AG10803 (cell line): ENCODE measurements around the gene PHF21B.

Experiments
- DNase-seq: peaks from one replicate; pipeline ENCODE4 v3.0.0; 2010; ENCODE audit warnings: low read depth
- H3K4me3 ChIP-seq: 2 replicates; pipeline ENCODE4 v1.5.1; 2011; ENCODE audit warnings: mild to moderate bottlenecking, low read length, control low read depth
- TF ChIP-seq, protein P1 (sequence below): conservative IDR thresholded peaks from 2 replicates; pipeline ENCODE4 v1.5.1; 2011; ENCODE audit warnings: mild to moderate bottlenecking, low read length, control low read depth, inconsistent platforms

The PHF21B gene

DNA sequence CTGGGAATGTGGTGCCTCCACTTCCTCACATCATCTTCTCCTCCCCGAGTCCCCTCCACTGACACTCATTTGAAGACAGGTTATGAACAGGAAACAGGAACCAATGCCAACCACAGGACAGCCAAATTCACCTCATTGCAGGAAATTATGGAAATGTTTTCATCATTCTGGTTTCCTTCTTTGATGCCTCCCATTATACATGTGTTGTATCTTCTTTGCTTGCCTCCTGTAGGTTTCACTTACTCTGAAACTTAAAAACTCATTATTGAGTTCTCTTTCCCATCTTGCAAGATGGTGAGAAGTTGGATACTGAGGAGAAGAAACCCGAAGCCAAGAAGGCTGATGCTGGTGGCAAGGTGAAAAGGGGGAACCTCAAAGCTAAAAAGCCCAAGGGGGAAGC, 108.5 kb downstream of the PHF21B start:
- no peak overlapping the region for H3K4me3 ChIP-seq
- TF ChIP-seq, protein P1, sequence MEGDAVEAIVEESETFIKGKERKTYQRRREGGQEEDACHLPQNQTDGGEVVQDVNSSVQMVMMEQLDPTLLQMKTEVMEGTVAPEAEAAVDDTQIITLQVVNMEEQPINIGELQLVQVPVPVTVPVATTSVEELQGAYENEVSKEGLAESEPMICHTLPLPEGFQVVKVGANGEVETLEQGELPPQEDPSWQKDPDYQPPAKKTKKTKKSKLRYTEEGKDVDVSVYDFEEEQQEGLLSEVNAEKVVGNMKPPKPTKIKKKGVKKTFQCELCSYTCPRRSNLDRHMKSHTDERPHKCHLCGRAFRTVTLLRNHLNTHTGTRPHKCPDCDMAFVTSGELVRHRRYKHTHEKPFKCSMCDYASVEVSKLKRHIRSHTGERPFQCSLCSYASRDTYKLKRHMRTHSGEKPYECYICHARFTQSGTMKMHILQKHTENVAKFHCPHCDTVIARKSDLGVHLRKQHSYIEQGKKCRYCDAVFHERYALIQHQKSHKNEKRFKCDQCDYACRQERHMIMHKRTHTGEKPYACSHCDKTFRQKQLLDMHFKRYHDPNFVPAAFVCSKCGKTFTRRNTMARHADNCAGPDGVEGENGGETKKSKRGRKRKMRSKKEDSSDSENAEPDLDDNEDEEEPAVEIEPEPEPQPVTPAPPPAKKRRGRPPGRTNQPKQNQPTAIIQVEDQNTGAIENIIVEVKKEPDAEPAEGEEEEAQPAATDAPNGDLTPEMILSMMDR = no peak
- DNase-seq = no peak

DNA sequence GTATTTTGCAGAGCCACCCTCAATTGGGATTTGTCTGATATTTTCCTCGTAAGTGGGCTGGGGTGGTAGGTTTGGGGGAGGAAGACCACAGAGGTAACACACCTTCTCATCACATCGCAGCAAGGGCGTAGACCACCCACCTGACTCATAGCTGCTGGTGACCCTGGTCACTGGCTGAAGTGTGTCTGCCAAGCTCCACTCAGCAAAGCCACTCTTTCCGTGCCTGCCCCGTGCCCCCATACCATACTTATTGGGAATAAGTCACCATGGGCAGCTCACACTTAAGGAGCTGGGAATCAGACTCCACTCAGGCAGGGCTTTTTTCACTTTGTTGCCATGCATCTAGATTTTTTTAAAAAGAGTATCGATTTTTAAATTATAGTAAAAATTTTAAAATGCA, 111.6 kb downstream of the PHF21B start:
- TF ChIP-seq, protein P1 = no peak
- no peak overlapping the region for H3K4me3 ChIP-seq
- no peak for DNase-seq

DNA sequence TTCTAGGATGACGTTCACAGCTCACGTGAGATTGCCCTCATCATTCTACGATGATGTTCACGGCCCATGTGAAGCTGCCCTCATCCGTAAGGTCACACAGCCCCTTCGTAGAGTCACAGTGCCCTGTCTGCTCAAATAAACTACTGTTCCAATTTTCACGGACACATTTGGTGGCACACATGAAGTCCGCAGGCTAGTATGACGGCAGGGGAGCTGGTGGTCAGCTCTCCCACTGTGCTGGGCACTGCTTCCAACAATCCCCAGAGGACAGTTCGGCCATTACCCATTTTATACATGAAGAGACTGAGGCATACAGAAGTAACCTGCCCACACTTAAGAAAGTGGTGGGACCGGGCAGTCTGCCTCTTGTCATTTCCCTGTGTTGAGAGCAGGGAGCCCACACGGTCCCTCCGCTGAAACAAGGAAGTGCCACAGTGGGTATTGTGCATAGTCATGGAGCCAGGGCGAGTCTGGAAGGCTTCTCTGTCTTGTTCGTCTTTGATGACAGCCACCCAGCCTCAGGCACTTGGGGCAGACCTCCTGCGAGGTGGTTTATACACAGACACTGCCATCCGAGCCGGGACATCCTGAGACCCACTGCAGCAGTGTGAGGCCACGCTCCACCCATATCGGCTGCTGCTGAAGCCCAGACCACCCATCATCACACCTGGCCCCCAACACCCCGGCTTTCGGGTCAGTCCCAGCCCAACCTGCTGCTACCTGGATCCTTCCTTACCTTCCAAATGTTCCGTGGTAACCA, 114.3 kb downstream of the PHF21B start:
- DNase-seq = no peak
- no peak overlapping the region for H3K4me3 ChIP-seq
- TF ChIP-seq, protein P1 = no peak

DNA sequence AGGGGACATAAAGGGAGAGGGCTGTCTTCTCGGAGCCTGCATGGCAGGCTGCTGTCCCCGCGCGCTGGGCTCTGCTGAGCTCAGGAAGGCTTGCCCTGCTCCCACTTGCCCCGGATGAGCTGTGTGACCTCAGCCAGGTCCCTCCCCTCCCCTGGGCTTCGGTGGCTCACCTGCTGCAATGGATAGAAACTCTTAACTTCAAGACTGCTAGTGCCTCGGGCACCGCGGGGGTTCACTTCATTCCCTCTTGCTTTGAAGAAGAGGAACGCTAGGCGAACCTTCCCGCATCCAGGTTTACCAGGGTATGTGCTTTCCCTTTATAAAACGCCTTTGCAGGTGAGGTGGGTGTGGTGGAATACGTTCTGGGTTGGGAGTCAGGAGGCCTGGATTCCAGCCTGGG, 115.0 kb downstream of the PHF21B start:
- DNase-seq = no peak
- TF ChIP-seq, protein P1 = no peak
- no peak overlapping the region for H3K4me3 ChIP-seq

DNA sequence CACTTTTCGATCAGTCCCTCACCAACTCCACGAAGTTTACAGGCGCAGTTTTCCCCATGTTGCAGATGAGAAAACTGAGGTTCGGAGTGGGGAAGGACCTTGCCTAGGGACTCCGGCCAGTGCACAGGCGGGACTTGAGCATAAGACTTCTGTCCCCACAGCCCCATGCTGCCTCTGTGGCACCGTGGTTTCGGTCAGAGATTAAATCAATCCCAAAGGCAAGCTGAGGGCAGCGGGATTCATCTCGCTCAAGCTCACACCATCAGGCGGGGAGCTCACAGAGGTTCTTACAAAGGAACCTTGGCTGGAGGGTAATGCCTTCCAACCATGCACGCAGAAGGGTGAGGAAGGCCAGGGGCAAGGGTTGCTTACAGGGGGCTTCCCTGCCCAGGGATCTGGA, 115.5 kb downstream of the PHF21B start:
- DNase-seq = no peak
- H3K4me3 ChIP-seq = no peak overlapping the region
- TF ChIP-seq, protein P1 = no peak

DNA sequence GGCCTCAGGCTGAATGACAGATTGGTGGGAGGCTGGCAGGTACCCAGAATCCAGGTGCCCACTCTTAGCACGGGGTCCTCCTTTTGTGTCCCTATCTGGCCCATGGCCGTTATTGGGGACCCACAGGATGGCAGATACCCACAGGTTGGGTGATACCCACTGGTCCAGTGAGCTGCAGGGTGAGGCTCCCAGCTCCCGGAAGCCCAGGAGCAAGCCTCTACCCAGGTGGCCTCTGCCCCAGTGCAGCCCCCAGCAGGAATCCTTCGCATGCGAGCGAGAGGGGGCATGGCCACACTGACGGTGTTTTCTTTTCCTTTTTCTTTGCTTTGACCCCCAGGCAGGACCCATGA, 116.1 kb downstream of the PHF21B start:
- TF ChIP-seq, protein P1 = no peak
- no peak for DNase-seq
- no peak overlapping the region for H3K4me3 ChIP-seq
